ENCODE data around the gene KIF5C. TPM values are rescaled to one million over a fixed set of nuclear protein-coding genes. Genes with fewer than 3 reads are reported as not detected.

Gene KIF5C
- total RNA-seq, 6 donors from 2014 or later, result 0.44 to 1.6 (median 0.85) TPM

DNA sequence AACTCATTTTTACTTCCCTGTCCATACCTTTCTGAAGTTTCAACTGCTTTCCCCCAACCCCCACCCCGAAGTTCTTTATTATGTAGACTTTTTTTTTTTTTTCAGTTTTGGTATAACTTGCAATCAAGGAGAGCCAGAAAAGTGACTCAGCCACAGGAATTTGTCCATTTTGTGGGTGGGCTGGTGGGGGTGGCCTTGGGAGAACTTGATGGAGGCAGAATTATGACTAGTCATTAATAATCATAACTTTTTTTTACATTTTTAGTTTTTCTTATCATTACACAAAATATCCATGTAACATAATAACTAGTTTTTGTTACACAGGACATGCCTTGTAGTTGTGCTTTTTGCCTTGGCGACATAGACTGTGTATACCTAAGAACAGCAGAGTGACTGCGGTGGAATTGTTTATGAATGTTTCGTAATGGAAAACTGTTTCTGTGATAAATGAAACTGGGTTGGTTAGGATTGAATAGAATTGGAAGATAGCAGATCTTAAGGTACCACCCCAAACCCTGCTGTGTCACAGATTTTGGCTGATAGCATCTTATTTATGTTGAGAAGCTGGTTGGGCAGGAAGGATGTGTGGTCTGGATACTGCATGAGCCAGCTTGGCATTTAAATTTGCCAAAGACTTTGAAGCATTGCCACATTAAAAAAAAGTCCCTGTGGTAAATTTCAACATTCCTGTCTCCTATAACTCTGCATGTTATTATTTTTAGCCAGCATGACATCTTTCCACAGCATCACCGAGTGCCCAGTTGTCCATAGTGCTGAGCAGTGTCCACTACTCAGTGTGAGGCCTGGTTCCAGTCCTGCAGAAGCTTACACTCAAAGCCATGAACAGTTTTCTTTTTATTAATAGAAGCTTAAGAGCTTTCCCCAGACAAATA lies 194.2 kb downstream of the KIF5C start:
- no peak overlapping the region for H3K4me3 ChIP-seq
- no peaks in the 10 kb centered on the region for H3K27me3 ChIP-seq
- ATAC-seq (ENCODE audit: low FRiP score in 2 of 2) (no peak), DNase-seq (no peak)
- H3K36me3 ChIP-seq, result no peaks in the 10 kb centered on the region
- TF ChIP-seq POLR2AphosphoS5 (IDR thresholded peaks at IDR 0.05), result peak; percentile 25 to 58
- TF ChIP-seq, protein P1, sequence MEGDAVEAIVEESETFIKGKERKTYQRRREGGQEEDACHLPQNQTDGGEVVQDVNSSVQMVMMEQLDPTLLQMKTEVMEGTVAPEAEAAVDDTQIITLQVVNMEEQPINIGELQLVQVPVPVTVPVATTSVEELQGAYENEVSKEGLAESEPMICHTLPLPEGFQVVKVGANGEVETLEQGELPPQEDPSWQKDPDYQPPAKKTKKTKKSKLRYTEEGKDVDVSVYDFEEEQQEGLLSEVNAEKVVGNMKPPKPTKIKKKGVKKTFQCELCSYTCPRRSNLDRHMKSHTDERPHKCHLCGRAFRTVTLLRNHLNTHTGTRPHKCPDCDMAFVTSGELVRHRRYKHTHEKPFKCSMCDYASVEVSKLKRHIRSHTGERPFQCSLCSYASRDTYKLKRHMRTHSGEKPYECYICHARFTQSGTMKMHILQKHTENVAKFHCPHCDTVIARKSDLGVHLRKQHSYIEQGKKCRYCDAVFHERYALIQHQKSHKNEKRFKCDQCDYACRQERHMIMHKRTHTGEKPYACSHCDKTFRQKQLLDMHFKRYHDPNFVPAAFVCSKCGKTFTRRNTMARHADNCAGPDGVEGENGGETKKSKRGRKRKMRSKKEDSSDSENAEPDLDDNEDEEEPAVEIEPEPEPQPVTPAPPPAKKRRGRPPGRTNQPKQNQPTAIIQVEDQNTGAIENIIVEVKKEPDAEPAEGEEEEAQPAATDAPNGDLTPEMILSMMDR (IDR thresholded peaks at IDR 0.05), result no peak
- no peak for TF ChIP-seq POLR2A (IDR thresholded peaks at IDR 0.05)
- peak in 2 of 4 donors; percentile 12 to 81 for TF ChIP-seq EP300 (IDR thresholded peaks at IDR 0.05)
- H3K4me1 ChIP-seq, result peaks cover 0 to 22% (median 7%) of the 10 kb centered on the region in 4 donors
- peak overlapping the region in 2 of 4 donors; percentile 18 to 61 for H3K27ac ChIP-seq
- 29 to 37% methylated on average over 5 of the region's 5 CpGs for WGBS, 2 donors
- H3K9me3 ChIP-seq, result no peaks in the 10 kb centered on the region

DNA sequence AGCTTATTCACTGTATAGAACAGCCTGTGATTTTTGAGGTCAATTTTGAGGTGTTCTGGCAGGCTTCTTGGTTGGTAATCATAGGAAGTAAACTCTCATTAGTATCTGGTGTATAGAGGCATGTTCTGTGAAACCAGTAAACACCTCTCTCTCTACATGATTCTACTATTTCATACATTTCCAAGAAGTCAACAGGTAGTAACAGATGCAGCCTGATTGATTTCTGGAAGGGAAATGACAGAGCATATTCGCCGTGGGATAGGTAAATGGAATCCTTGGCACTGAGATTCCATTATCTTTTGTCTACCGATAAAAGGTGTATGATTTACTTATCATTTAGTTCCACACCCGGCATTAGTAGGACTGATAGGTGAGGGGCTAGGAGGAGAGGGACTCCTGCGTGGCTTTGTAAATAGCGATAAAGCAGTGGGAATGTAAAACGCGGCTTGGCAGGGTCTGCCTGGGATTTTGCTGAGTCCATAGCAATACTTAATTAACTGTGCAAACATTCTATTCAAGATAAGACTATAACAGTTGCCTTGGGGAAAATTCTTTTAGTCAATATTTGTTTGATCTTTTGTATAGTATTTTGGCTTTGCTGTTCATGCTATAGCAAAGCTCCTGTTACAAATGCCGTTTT lies 195.8 kb downstream of the KIF5C start:
- ATAC-seq (ENCODE audit: low FRiP score in 2 of 2), result no peak
- H3K4me1 ChIP-seq, result peaks cover 0 to 19% (median 5%) of the 10 kb centered on the region in 4 donors
- no peak for DNase-seq
- H3K9me3 ChIP-seq, result no peaks in the 10 kb centered on the region
- no peak overlapping the region for H3K4me3 ChIP-seq
- no peak overlapping the region for H3K27ac ChIP-seq
- H3K36me3 ChIP-seq, result no peaks in the 10 kb centered on the region
- 49 to 52% methylated on average over 9 of the region's 9 CpGs for WGBS, 2 donors
- no peaks in the 10 kb centered on the region for H3K27me3 ChIP-seq
- TF ChIP-seq POLR2AphosphoS5 (IDR thresholded peaks at IDR 0.05) (no peak), POLR2A (IDR thresholded peaks at IDR 0.05) (no peak), EP300 (IDR thresholded peaks at IDR 0.05) (no peak)
- TF ChIP-seq, protein P1 (IDR thresholded peaks at IDR 0.05), result no peak

DNA sequence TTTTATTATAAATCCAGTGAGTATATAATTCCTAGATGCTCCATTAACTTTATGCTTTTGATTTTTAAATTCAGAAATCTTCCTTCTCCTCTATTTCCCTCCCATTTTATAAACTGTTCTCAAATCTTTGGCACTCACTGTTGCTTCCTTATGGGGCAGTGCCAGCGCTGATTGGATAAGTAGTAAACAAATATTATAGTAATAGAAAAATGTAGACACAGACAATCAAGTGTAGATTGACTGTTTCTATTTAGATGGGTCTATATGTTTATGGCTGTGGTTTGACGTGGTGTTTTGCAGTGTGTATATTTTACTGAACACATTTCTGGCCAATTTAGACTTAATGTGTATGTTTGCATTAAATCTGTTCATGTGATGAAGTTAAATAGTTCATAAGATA lies 200.1 kb downstream of the KIF5C start:
- no peak for DNase-seq
- no peak for ATAC-seq (ENCODE audit: low FRiP score in 2 of 2)
- Histone ChIP-seq H3K4me1 (peaks cover 2 to 10% (median 7%) of the 10 kb centered on the region in 4 donors), H3K27ac (no peak overlapping the region), H3K4me3 (no peak overlapping the region), H3K9me3 (no peaks in the 10 kb centered on the region), H3K36me3 (no peaks in the 10 kb centered on the region), H3K27me3 (no peaks in the 10 kb centered on the region)
- 32 to 41% methylated on average over 2 of the region's 2 CpGs for WGBS, 2 donors
- TF ChIP-seq EP300 (IDR thresholded peaks at IDR 0.05) (no peak), POLR2AphosphoS5 (IDR thresholded peaks at IDR 0.05) (no peak), POLR2A (IDR thresholded peaks at IDR 0.05) (no peak)
- TF ChIP-seq, protein P1 (IDR thresholded peaks at IDR 0.05), result no peak

DNA sequence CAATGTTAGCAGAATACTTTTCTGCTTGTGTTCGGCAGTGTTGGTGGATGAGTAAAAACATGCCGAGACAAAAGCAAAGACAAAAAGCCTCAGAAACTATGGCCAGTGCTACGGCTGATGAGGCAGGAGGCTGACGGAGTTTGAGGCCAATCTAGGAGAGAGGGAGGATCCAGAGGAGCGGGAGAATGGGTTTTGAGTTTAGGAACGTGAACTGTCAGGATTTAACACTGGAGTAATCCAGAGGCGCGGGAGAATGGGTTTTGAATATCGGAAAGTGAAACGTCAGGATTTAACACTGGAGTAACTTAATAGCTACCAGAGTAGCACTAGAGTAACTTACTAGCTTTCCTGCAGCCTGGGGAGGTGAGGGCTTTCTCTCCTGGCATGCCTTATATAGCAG lies 200.8 kb downstream of the KIF5C start:
- DNase-seq (no peak), ATAC-seq (ENCODE audit: low FRiP score in 2 of 2) (peak in 1 of 2 donors; percentile 43)
- Histone ChIP-seq H3K27ac (no peak overlapping the region), H3K36me3 (no peaks in the 10 kb centered on the region), H3K9me3 (no peaks in the 10 kb centered on the region), H3K4me1 (peaks cover 2 to 10% (median 6%) of the 10 kb centered on the region in 4 donors), H3K4me3 (peak overlapping the region in 1 of 4 donors; percentile 4), H3K27me3 (no peaks in the 10 kb centered on the region)
- TF ChIP-seq POLR2A (IDR thresholded peaks at IDR 0.05) (no peak), EP300 (IDR thresholded peaks at IDR 0.05) (no peak), POLR2AphosphoS5 (IDR thresholded peaks at IDR 0.05) (no peak)
- TF ChIP-seq, protein P1 (IDR thresholded peaks at IDR 0.05), result no peak
- WGBS, 2 donors, result 69 to 86% methylated on average over 10 of the region's 10 CpGs

Small RNAs within 50 kb of the gene (small RNA-seq; reads per million reads assigned to genes)
- 0 reads per million in 4 donors for gene RNU2-9P
- gene UBBP3, result 0 reads per million in 4 donors

Other genes with a start within 250 kb of the KIF5C start
- gene EPC2, start 230.5 kb upstream of the KIF5C start, total RNA-seq, result 10 to 100 TPM; 15.2 to 53.2 (median 31.5) TPM
- 1 to 10 TPM in 2 of 6 donors, under 1 TPM in 2, not detected in 2; 0.43 to 6.7 (median 1.1) TPM for gene LYPD6B, start 163.5 kb downstream of the KIF5C start, total RNA-seq